CD4-positive, alpha-beta memory T cell (primary cell): Measurements from ENCODE around the gene ANKMY1. TPM values are rescaled to one million over a fixed set of nuclear protein-coding genes. Genes with fewer than 3 reads are reported as not detected.

Experiments
- CTCF ChIA-PET: fragments of 350-600 bp; sonication (Branson Sonifier 250); formaldehyde crosslinking; loops from one replicate; lab custom pipeline; 2021; ENCODE audit warnings: inconsistent platforms; ENCODE audit not compliant: partially characterized antibody; lab: Charles Lee
- POLR2A ChIA-PET: fragments of 350-600 bp; sonication (Branson Sonifier 250); formaldehyde crosslinking; loops from one replicate; lab custom pipeline; 2021; ENCODE audit not compliant: partially characterized antibody; lab: Charles Lee
- DNase-seq, 5 donors: peaks; one replicate each; pipeline versions ENCODE4 v3.0.0 to v3.0.0-alpha.2; 2020 to 2022; ENCODE audit warnings: mixed read lengths in 1 of 5
- H3K27ac ChIP-seq: one replicate; pipeline ENCODE4 v1.7.0; 2013; ENCODE audit warnings: low read depth, low read length
- H3K27me3 ChIP-seq: 2 replicates; pipeline ENCODE4 v1.7.0; 2013; ENCODE audit warnings: mild to moderate bottlenecking, low read length, moderate library complexity; ENCODE audit not compliant: insufficient read depth
- H3K36me3 ChIP-seq: 2 replicates; pipeline ENCODE4 v1.7.0; 2013; ENCODE audit warnings: mild to moderate bottlenecking, low read length, moderate library complexity; ENCODE audit not compliant: insufficient read depth
- H3K4me1 ChIP-seq: 2 replicates; pipeline ENCODE4 v1.7.0; 2013; ENCODE audit warnings: mild to moderate bottlenecking, low read length, moderate library complexity; ENCODE audit not compliant: insufficient read depth
- H3K4me3 ChIP-seq, 2 donors: one replicate each; pipeline ENCODE4 v1.7.0; 2013; ENCODE audit warnings: low read length in 2 of 2, mild to moderate bottlenecking in 1 of 2
- H3K9me3 ChIP-seq, 2 donors: one replicate each; pipeline ENCODE4 v1.7.0; 2013; ENCODE audit warnings: low read length in 2 of 2, control low read depth in 1 of 2; ENCODE audit not compliant: control insufficient read depth in 1 of 2
- H3K27ac Mint-ChIP-seq, 7 donors: one replicate each; pipeline ENCODE4 v1.8.0; 2020 to 2021; ENCODE audit warnings: mixed read lengths in 7 of 7, mild to moderate bottlenecking in 6 of 7, inconsistent platforms in 3 of 7, moderate library complexity in 3 of 7
- H3K27me3 Mint-ChIP-seq, 2 donors: one replicate each; pipeline ENCODE4 v1.8.0; 2020 to 2021; ENCODE audit warnings: mixed read lengths in 2 of 2
- H3K36me3 Mint-ChIP-seq, 2 donors: one replicate each; pipeline ENCODE4 v1.8.0; 2020 to 2021; ENCODE audit warnings: mixed read lengths in 2 of 2, inconsistent platforms in 1 of 2, mild to moderate bottlenecking in 1 of 2
- H3K4me1 Mint-ChIP-seq, 4 donors: one replicate each; pipeline ENCODE4 v1.8.0; 2020 to 2021; ENCODE audit warnings: mixed read lengths in 4 of 4, mild to moderate bottlenecking in 1 of 4
- H3K4me3 Mint-ChIP-seq, 8 donors: one replicate each; pipeline ENCODE4 v1.8.0; 2020 to 2021; ENCODE audit warnings: mixed read lengths in 8 of 8, mild to moderate bottlenecking in 7 of 8, moderate library complexity in 6 of 8, inconsistent platforms in 3 of 8
- H3K9me3 Mint-ChIP-seq, 8 donors: one replicate each; pipeline ENCODE4 v1.8.0; 2020 to 2021; ENCODE audit warnings: mixed read lengths in 8 of 8, mild to moderate bottlenecking in 5 of 8, inconsistent platforms in 3 of 8, moderate library complexity in 1 of 8
- intact Hi-C: fragments of 100-400 bp; cut with micrococcal nuclease; formaldehyde crosslinking; loops from one replicate; pipeline ENCODE4 v1.15.1; 2023
- polyA plus RNA-seq, 2 donors: library from polyadenylated mRNA; unstranded; fragments of 300-500 nt; fragmentation: Illumina TruSeq; gene quantifications; one replicate each; pipeline ENCODE4 v1.2.3, GENCODE V29; 2021
- total RNA-seq, 2 experiments: library from RNA; stranded (reverse); gene quantifications; one replicate each; pipeline ENCODE4 v1.2.3, GENCODE V29; 2021

The ANKMY1 gene
- total and polyA plus RNA-seq, 4 experiments from 2014 or later = 9.4 to 84.8 (median 43.3) TPM

- Mint-ChIP-seq H3K4me1 (no peaks in the 10 kb centered on the region), H3K4me3 (no peak overlapping the region), H3K27ac (peak overlapping the region in 1 of 7 donors; percentile 9), H3K9me3 (no peaks in the 10 kb centered on the region), H3K27me3 (no peaks in the 10 kb centered on the region), H3K36me3 (no peaks in the 10 kb centered on the region)
- ChIA-PET CTCF (interaction anchor here (0.9 kb wide), 1 partner anchor 50 kb away, joined by 3 read pairs; no protein-coding TSS in a partner anchor), POLR2A (no interaction called here)
- Histone ChIP-seq H3K4me1 (no peaks in the 10 kb centered on the region), H3K4me3 (no peak overlapping the region), H3K27me3 (no peaks in the 10 kb centered on the region), H3K36me3 (no peaks in the 10 kb centered on the region), H3K9me3 (no peaks in the 10 kb centered on the region), H3K27ac (no peak overlapping the region)
- DNase-seq = peak in 1 of 5 donors; percentile 15
- intact Hi-C loops = no loop called here
Measured at GRCh38 chr2:240463866-240464481, 93.8 kb downstream of the ANKMY1 start.

- Histone ChIP-seq H3K36me3 (no peaks in the 10 kb centered on the region), H3K27ac (no peak overlapping the region), H3K4me1 (no peaks in the 10 kb centered on the region), H3K27me3 (no peaks in the 10 kb centered on the region), H3K9me3 (no peaks in the 10 kb centered on the region), H3K4me3 (no peak overlapping the region)
- Mint-ChIP-seq H3K4me1 (no peaks in the 10 kb centered on the region), H3K4me3 (no peak overlapping the region), H3K36me3 (no peaks in the 10 kb centered on the region), H3K9me3 (no peaks in the 10 kb centered on the region), H3K27me3 (no peaks in the 10 kb centered on the region), H3K27ac (no peak overlapping the region)
- peak in 1 of 5 donors; percentile 24 for DNase-seq
- ChIA-PET CTCF (interaction anchor here (0.9 kb wide), 1 partner anchor 51 kb away, joined by 3 read pairs; no protein-coding TSS in a partner anchor), POLR2A (no interaction called here)
- intact Hi-C loops = no loop called here
Measured at GRCh38 chr2:240463274-240463865, 94.4 kb downstream of the ANKMY1 start.

- Mint-ChIP-seq H3K27ac (peak overlapping the region in 1 of 7 donors; percentile 36), H3K27me3 (no peaks in the 10 kb centered on the region), H3K4me1 (no peaks in the 10 kb centered on the region), H3K4me3 (no peak overlapping the region), H3K9me3 (no peaks in the 10 kb centered on the region), H3K36me3 (no peaks in the 10 kb centered on the region)
- CTCF ChIA-PET = interaction anchor here (0.9 kb wide), 1 partner anchor 51 kb away, joined by 3 read pairs; no protein-coding TSS in a partner anchor
- DNase-seq = peak in 1 of 5 donors; percentile 7
- intact Hi-C loops = no loop called here
- H3K36me3 ChIP-seq = no peaks in the 10 kb centered on the region
- H3K9me3 ChIP-seq = no peaks in the 10 kb centered on the region
- no peak overlapping the region for H3K27ac ChIP-seq
- POLR2A ChIA-PET = no interaction called here
- H3K4me1 ChIP-seq = no peaks in the 10 kb centered on the region
- H3K4me3 ChIP-seq = no peak overlapping the region
- H3K27me3 ChIP-seq = no peaks in the 10 kb centered on the region
Measured at GRCh38 chr2:240462707-240463273, 95.0 kb downstream of the ANKMY1 start.

DNA sequence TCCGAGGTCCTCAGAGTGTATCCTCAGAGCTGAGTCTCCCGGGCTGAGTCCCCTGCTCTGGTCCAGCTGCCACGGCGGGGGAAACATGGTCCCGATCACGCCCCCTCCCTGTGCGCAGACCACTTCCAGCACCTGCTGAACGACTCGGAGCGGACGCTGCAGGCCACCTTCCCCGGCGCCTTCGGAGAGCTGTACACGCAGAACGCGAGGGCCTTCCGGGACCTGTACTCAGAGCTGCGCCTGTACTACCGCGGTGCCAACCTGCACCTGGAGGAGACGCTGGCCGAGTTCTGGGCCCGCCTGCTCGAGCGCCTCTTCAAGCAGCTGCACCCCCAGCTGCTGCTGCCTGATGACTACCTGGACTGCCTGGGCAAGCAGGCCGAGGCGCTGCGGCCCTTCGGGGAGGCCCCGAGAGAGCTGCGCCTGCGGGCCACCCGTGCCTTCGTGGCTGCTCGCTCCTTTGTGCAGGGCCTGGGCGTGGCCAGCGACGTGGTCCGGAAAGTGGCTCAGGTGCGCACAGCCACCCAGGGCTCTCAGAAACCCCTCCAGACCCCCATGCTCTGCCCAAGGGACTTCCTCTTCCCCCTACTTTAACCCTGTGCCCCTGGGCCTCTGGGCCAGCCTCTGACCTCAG lies 95.6 kb downstream of the ANKMY1 start:
- intact Hi-C loops = no loop called here
- no peaks in the 10 kb centered on the region for H3K27me3 Mint-ChIP-seq
- H3K9me3 Mint-ChIP-seq = no peaks in the 10 kb centered on the region
- ChIA-PET CTCF (no interaction called here), POLR2A (no interaction called here)
- Histone ChIP-seq H3K27me3 (no peaks in the 10 kb centered on the region), H3K36me3 (no peaks in the 10 kb centered on the region), H3K4me3 (no peak overlapping the region), H3K9me3 (no peaks in the 10 kb centered on the region), H3K27ac (no peak overlapping the region), H3K4me1 (no peaks in the 10 kb centered on the region)
- H3K27ac Mint-ChIP-seq = peak overlapping the region in 1 of 7 donors; percentile 36
- no peaks in the 10 kb centered on the region for H3K4me1 Mint-ChIP-seq
- H3K36me3 Mint-ChIP-seq = no peaks in the 10 kb centered on the region
- peak in 1 of 5 donors; percentile 23 for DNase-seq
- no peak overlapping the region for H3K4me3 Mint-ChIP-seq

DNA sequence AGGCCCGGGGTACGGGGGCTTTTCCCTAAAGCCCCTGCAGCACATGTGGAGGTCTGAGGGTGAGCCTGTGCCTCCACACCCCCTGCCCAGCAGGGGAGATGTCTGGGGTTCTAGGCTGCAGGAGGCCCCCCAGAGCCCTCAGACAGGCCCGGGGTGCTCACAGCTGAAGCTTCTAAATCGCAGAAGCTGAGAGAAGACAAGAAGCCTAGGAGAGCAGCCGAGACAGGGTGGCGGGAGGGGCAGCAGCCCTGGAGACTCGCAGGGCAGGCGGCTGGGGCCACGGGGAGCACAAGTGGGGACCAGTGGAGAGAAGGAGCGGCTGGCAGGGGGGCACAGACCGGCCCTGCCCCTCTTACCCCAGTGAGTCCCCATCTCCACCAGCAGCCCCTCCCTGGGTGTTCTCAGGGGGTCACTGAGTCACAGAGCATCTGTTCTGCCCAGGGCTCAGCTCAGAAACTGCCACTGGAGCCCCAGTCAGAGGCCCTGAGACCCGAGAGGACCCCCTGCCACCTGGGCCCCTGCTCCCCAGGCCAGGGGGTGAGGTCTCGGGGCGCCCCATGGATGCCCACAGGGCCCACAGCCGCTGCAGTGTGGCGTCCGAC lies 96.2 kb downstream of the ANKMY1 start:
- intact Hi-C loops = no loop called here
- no peaks in the 10 kb centered on the region for H3K27me3 Mint-ChIP-seq
- no peak overlapping the region for H3K4me3 ChIP-seq
- peak in 1 of 5 donors; percentile 22 for DNase-seq
- no peaks in the 10 kb centered on the region for H3K4me1 Mint-ChIP-seq
- no peak overlapping the region for H3K27ac Mint-ChIP-seq
- no peaks in the 10 kb centered on the region for H3K9me3 Mint-ChIP-seq
- ChIA-PET POLR2A (no interaction called here), CTCF (no interaction called here)
- H3K36me3 Mint-ChIP-seq = no peaks in the 10 kb centered on the region
- no peak overlapping the region for H3K4me3 Mint-ChIP-seq
- no peak overlapping the region for H3K27ac ChIP-seq
- no peaks in the 10 kb centered on the region for H3K9me3 ChIP-seq
- no peaks in the 10 kb centered on the region for H3K27me3 ChIP-seq
- no peaks in the 10 kb centered on the region for H3K4me1 ChIP-seq
- no peaks in the 10 kb centered on the region for H3K36me3 ChIP-seq

DNA sequence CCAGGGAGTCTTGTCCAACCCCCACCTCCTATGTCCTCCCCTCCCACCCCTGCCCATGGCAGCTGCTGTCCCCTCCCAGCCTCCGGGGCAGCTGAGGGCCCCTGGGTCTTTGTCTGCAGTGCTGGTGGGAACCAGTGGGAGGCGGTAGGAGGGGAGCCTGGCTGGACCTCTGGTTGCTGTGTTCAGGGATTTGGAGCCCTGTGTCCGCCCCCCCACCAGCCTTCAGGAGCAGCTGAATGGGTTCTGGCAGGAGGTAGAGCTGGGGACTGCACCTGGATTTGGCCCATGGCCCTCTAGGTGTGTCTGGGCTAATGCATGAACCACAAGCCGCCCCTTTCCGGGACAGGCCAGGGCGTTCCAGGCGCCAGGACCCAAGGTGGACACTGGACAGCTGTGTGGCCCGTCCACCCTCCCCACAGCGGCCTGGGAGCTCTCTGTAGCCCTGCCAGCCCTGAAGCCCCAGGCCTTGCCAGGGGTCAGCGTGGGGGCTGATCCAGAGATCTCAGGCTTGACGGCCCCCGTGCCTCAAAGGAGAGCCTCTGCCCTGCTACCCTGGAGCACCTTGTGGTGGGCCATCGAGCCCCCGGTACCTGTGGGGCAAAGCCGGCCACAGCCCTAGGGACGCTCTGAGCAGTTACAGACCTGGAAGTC lies 96.9 kb downstream of the ANKMY1 start:
- no peaks in the 10 kb centered on the region for H3K4me1 ChIP-seq
- no peaks in the 10 kb centered on the region for H3K36me3 ChIP-seq
- H3K4me3 ChIP-seq = no peak overlapping the region
- H3K27ac ChIP-seq = no peak overlapping the region
- Mint-ChIP-seq H3K9me3 (no peaks in the 10 kb centered on the region), H3K36me3 (no peaks in the 10 kb centered on the region), H3K27me3 (no peaks in the 10 kb centered on the region), H3K27ac (peak overlapping the region in 1 of 7 donors; percentile 60), H3K4me3 (no peak overlapping the region), H3K4me1 (no peaks in the 10 kb centered on the region)
- ChIA-PET POLR2A (no interaction called here), CTCF (no interaction called here)
- peak in 1 of 5 donors; percentile 31 for DNase-seq
- intact Hi-C loops = no loop called here
- no peaks in the 10 kb centered on the region for H3K9me3 ChIP-seq
- H3K27me3 ChIP-seq = no peaks in the 10 kb centered on the region
